K562 (cell line): ENCODE measurements around the gene C1orf167. TPM values are rescaled to one million over a fixed set of nuclear protein-coding genes. Genes with fewer than 3 reads are reported as not detected.

Experiments
- ARID2 ChIP-seq: fragments of 450-650 bp; IDR thresholded peaks from 2 replicates; pipeline ENCODE4 v1.6.1; 2017; ENCODE audit warnings: antibody characterized with exemption, mild to moderate bottlenecking
- CSDE1 ChIP-seq, 2 experiments: fragments of 450-650 bp; IDR thresholded peaks; 2 replicates each; pipeline ENCODE4 v1.6.1; 2016; ENCODE audit warnings: mild to moderate bottlenecking in 1 of 2
- JUN ChIP-seq, 2 experiments: sonication (generic) in 1 of 2; formaldehyde crosslinking in 1 of 2; IDR thresholded peaks; 2 replicates each; pipeline versions ENCODE4 v1.6.1 to v1.8.0; 2012 to 2022; ENCODE audit warnings: borderline replicate concordance in 2 of 2, mild to moderate bottlenecking in 2 of 2, improper control_type of control experiment in 1 of 2, low read depth in 1 of 2, low read length in 1 of 2, missing genetic modification reagents in 1 of 2
- NCOA1 ChIP-seq: fragments of 450-650 bp; IDR thresholded peaks from 2 replicates; pipeline ENCODE4 v1.6.1; 2016; ENCODE audit warnings: low read depth
- RAD21 ChIP-seq, 2 experiments: fragments of 250-450 bp in 1 of 2; fragments of 450-650 bp in 1 of 2; sonication (Bioruptor Pico) in 1 of 2; formaldehyde crosslinking in 1 of 2; IDR thresholded peaks in 1 of 2; conservative IDR thresholded peaks in 1 of 2; 2 replicates each; pipeline versions ENCODE4 v1.4.0 to v1.8.0; 2020 to 2022; ENCODE audit warnings: mild to moderate bottlenecking in 2 of 2, moderate library complexity in 1 of 2
- THRAP3 ChIP-seq: fragments of 450-650 bp; IDR thresholded peaks from 2 replicates; pipeline ENCODE4 v1.6.1; 2016; ENCODE audit warnings: mild to moderate bottlenecking, inconsistent platforms, borderline replicate concordance
- ZNF165 ChIP-seq: fragments of 250-450 bp; sonication (Bioruptor Pico); IDR thresholded peaks from 2 replicates; pipeline ENCODE4 v1.4.0; 2020; ENCODE audit warnings: borderline replicate concordance
- polyA plus RNA-seq, 8 experiments: library from polyadenylated mRNA; depleted of rRNA in 4 of 8; stranded (reverse) in 5 of 8; unstranded in 3 of 8; fragments of >200 nt; fragmentation: Nextera tagmentation in 2 of 8; fragmentation: Illumina TruSeq in 1 of 8; extraction: Ambion mirVana in 2 of 8; extraction: Trizol in 1 of 8; gene quantifications; 2 replicates each; pipeline versions ENCODE4 v1.2.1 to v1.2.3, GENCODE V29; 2011 to 2014; ENCODE audit warnings: inconsistent platforms in 1 of 8, missing spikeins in 1 of 8
- total RNA-seq, 7 experiments: library from RNA; depleted of rRNA in 6 of 7; stranded (reverse); fragments of >200 nt in 6 of 7; fragmentation: Illumina TruSeq in 2 of 7; extraction: Trizol in 2 of 7; gene quantifications; 2 replicates each; pipeline versions ENCODE4 v1.2.1 to v1.2.3, GENCODE V29; 2011 to 2021; ENCODE audit warnings: low replicate concordance in 1 of 7
- TF ChIP-seq, protein P1 (sequence below), 3 experiments: IDR thresholded peaks in 2 of 3; conservative IDR thresholded peaks in 1 of 3; 2 replicates each; pipeline ENCODE4 v1.5.1; 2011 to 2012; ENCODE audit warnings: low read length in 3 of 3, mild to moderate bottlenecking in 3 of 3, control low read depth in 2 of 3, improper control_type of control experiment in 1 of 3, inconsistent platforms in 1 of 3, low read depth in 1 of 3, mixed read lengths in 1 of 3, moderate library complexity in 1 of 3; ENCODE audit not compliant: insufficient read depth in 2 of 3
- TF ChIP-seq, protein P2 (sequence below): fragments of 450-650 bp; IDR thresholded peaks from 2 replicates; pipeline ENCODE4 v1.6.1; 2016; ENCODE audit warnings: antibody characterized with exemption
- TF ChIP-seq, protein P3 (sequence below): sonication (generic); formaldehyde crosslinking; IDR thresholded peaks from 2 replicates; pipeline ENCODE4 v1.8.1; 2023; ENCODE audit warnings: mild to moderate bottlenecking, missing genetic modification reagents
- TF ChIP-seq, protein P4 (sequence below): fragments of 450-650 bp; formaldehyde crosslinking; IDR thresholded peaks from 2 replicates; pipeline ENCODE4 v1.4.0; 2022; ENCODE audit warnings: missing genetic modification characterization
- TF ChIP-seq, protein P5 (sequence below): IDR thresholded peaks from 2 replicates; pipeline ENCODE4 v1.6.1; 2011; ENCODE audit warnings: borderline replicate concordance, low read depth, mild to moderate bottlenecking, moderate library complexity, low read length; ENCODE audit not compliant: insufficient read depth, poor library complexity, severe bottlenecking
- TF ChIP-seq, protein P6 (sequence below): IDR thresholded peaks from 2 replicates; pipeline ENCODE4 v1.6.1; 2016; ENCODE audit warnings: missing genetic modification characterization, missing compliant biosample characterization

The C1orf167 gene
- total and polyA plus RNA-seq, 9 of the 15 experiments (the other 6 are each of a cell fraction or from before 2014, with no cell fraction given) = 0.22 to 0.86 (median 0.31) TPM; not detected in 2

DNA sequence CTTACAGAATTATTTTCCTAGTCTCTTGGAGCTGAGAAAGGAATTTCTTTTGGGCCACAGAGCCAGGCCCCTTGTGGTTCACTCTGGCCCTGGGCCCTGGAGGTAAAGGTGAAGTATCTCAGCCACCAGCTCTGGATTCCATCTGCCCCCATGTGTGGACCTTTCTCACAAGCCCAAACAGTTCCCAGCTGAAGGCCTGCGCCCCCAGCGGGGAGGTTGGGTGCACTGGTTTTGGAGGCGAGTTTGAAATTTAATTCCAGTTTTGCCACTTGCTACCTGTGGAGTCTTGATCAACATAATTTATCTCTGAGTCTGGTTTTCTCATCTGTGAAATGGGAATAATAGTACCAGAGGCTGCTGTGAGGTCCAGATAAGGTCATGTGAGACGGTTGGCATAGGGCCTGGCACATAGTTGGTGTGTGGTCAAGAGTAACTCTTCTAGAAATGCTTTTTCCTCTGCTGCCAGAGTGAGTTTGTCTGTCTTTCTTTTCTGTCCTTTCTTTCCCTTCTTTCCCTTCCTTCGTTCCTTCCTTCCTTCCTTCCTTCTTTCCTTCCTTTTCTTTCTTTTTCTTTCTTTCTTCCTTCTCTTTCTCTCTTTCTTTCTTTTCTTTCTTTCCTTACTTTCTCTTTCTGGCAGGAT is 20.0 kb upstream of the C1orf167 start (continued):
- TF ChIP-seq, protein P1, sequence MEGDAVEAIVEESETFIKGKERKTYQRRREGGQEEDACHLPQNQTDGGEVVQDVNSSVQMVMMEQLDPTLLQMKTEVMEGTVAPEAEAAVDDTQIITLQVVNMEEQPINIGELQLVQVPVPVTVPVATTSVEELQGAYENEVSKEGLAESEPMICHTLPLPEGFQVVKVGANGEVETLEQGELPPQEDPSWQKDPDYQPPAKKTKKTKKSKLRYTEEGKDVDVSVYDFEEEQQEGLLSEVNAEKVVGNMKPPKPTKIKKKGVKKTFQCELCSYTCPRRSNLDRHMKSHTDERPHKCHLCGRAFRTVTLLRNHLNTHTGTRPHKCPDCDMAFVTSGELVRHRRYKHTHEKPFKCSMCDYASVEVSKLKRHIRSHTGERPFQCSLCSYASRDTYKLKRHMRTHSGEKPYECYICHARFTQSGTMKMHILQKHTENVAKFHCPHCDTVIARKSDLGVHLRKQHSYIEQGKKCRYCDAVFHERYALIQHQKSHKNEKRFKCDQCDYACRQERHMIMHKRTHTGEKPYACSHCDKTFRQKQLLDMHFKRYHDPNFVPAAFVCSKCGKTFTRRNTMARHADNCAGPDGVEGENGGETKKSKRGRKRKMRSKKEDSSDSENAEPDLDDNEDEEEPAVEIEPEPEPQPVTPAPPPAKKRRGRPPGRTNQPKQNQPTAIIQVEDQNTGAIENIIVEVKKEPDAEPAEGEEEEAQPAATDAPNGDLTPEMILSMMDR (IDR thresholded peaks at IDR 0.05 in 2 of 3, conservative IDR thresholded peaks at IDR 0.05 in 1 of 3; ENCODE audit: insufficient read depth in 2 of 3, low read depth in 1 of 3, low read length in 3 of 3) = peak; percentile 55 to 67 (median 64)
- TF ChIP-seq, protein P2, sequence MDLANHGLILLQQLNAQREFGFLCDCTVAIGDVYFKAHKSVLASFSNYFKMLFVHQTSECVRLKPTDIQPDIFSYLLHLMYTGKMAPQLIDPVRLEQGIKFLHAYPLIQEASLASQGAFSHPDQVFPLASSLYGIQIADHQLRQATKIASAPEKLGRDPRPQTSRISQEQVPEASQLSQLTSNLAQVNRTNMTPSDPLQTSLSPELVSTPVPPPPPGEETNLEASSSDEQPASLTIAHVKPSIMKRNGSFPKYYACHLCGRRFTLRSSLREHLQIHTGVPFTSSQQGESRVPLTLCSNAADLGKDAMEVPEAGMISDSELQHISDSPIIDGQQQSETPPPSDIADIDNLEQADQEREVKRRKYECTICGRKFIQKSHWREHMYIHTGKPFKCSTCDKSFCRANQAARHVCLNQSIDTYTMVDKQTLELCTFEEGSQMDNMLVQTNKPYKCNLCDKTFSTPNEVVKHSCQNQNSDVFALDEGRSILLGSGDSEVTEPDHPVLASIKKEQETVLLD = 0 out of 2 replicates have a peak, but pooled peaks have one; percentile 33
- TF ChIP-seq, protein P3, sequence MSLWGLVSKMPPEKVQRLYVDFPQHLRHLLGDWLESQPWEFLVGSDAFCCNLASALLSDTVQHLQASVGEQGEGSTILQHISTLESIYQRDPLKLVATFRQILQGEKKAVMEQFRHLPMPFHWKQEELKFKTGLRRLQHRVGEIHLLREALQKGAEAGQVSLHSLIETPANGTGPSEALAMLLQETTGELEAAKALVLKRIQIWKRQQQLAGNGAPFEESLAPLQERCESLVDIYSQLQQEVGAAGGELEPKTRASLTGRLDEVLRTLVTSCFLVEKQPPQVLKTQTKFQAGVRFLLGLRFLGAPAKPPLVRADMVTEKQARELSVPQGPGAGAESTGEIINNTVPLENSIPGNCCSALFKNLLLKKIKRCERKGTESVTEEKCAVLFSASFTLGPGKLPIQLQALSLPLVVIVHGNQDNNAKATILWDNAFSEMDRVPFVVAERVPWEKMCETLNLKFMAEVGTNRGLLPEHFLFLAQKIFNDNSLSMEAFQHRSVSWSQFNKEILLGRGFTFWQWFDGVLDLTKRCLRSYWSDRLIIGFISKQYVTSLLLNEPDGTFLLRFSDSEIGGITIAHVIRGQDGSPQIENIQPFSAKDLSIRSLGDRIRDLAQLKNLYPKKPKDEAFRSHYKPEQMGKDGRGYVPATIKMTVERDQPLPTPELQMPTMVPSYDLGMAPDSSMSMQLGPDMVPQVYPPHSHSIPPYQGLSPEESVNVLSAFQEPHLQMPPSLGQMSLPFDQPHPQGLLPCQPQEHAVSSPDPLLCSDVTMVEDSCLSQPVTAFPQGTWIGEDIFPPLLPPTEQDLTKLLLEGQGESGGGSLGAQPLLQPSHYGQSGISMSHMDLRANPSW (CRISPR knock-in tag) = no peak
- TF ChIP-seq ZNF165 (CRISPR knock-in tag) (no peak), RAD21 (CRISPR knock-in tag; conservative IDR thresholded peaks at IDR 0.05 in 1 of 2, IDR thresholded peaks at IDR 0.05 in 1 of 2) (peak in 1 of 2 experiments; percentile 36; a peak in 2 of 4 replicates), CSDE1 (IDR thresholded peaks at IDR 0.05) (0 out of 4 replicates have a peak, but pooled peaks of 1 of the 2 experiments have one; percentile 59), ARID2 (0 out of 2 replicates have a peak, but pooled peaks have one; percentile 21), JUN (IDR thresholded peaks at IDR 0.05; ENCODE audit: borderline replicate concordance, low read depth, low read length) (no peak), JUN (CRISPR knock-in tag; IDR thresholded peaks at IDR 0.05; ENCODE audit: borderline replicate concordance) (0 out of 2 replicates have a peak, but pooled peaks have one; percentile 58), THRAP3 (0 out of 2 replicates have a peak, but pooled peaks have one; percentile 56), NCOA1 (0 out of 2 replicates have a peak, but pooled peaks have one; percentile 22)
- TF ChIP-seq, protein P4, sequence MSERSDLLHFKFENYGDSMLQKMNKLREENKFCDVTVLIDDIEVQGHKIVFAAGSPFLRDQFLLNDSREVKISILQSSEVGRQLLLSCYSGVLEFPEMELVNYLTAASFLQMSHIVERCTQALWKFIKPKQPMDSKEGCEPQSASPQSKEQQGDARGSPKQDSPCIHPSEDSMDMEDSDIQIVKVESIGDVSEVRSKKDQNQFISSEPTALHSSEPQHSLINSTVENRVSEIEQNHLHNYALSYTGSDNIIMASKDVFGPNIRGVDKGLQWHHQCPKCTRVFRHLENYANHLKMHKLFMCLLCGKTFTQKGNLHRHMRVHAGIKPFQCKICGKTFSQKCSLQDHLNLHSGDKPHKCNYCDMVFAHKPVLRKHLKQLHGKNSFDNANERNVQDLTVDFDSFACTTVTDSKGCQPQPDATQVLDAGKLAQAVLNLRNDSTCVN (CRISPR knock-in tag) = 0 out of 2 replicates have a peak, but pooled peaks have one; percentile 57
- TF ChIP-seq, protein P5, sequence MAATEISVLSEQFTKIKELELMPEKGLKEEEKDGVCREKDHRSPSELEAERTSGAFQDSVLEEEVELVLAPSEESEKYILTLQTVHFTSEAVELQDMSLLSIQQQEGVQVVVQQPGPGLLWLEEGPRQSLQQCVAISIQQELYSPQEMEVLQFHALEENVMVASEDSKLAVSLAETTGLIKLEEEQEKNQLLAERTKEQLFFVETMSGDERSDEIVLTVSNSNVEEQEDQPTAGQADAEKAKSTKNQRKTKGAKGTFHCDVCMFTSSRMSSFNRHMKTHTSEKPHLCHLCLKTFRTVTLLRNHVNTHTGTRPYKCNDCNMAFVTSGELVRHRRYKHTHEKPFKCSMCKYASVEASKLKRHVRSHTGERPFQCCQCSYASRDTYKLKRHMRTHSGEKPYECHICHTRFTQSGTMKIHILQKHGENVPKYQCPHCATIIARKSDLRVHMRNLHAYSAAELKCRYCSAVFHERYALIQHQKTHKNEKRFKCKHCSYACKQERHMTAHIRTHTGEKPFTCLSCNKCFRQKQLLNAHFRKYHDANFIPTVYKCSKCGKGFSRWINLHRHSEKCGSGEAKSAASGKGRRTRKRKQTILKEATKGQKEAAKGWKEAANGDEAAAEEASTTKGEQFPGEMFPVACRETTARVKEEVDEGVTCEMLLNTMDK = peak; percentile 77
- TF ChIP-seq, protein P6, sequence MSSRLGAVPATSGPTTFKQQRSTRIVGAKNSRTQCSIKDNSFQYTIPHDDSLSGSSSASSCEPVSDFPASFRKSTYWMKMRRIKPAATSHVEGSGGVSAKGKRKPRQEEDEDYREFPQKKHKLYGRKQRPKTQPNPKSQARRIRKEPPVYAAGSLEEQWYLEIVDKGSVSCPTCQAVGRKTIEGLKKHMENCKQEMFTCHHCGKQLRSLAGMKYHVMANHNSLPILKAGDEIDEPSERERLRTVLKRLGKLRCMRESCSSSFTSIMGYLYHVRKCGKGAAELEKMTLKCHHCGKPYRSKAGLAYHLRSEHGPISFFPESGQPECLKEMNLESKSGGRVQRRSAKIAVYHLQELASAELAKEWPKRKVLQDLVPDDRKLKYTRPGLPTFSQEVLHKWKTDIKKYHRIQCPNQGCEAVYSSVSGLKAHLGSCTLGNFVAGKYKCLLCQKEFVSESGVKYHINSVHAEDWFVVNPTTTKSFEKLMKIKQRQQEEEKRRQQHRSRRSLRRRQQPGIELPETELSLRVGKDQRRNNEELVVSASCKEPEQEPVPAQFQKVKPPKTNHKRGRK (tag) = peak; percentile 95
